ENCODE measurements around the gene TMEM121B.

GRCh38 chr22:17095538-17095937 is 25.6 kb downstream of the TMEM121B start:
- TF ChIP-seq CTCF (IDR thresholded peaks at IDR 0.05 in 4 of 5, conservative IDR thresholded peaks at IDR 0.05 in 1 of 5): peak in 1 of 5 experiments; percentile 33
- no peak for TF ChIP-seq POLR2A (IDR thresholded peaks at IDR 0.05)
